Ishikawa (cell line): ENCODE data around the gene CUL4B.

ENCODE experiments used
- EP300 ChIP-seq: IDR thresholded peaks from 2 replicates; pipeline ENCODE4 v1.6.1; 2012; ENCODE audit warnings: borderline replicate concordance
- NFIC ChIP-seq: IDR thresholded peaks from 2 replicates; pipeline ENCODE4 v1.6.1; 2012
- TAF1 ChIP-seq: IDR thresholded peaks from 2 replicates; pipeline ENCODE4 v1.6.1; 2012; ENCODE audit warnings: low read depth, mild to moderate bottlenecking
- ZBTB7A ChIP-seq: IDR thresholded peaks from 2 replicates; pipeline ENCODE4 v1.6.1; 2012; ENCODE audit warnings: low read depth
- TF ChIP-seq, protein P1 (sequence below): IDR thresholded peaks from 2 replicates; pipeline ENCODE4 v1.6.1; 2012
- TF ChIP-seq, protein P2 (sequence below): IDR thresholded peaks from 2 replicates; pipeline ENCODE4 v1.6.1; 2012; ENCODE audit warnings: low read depth, mild to moderate bottlenecking

DNA sequence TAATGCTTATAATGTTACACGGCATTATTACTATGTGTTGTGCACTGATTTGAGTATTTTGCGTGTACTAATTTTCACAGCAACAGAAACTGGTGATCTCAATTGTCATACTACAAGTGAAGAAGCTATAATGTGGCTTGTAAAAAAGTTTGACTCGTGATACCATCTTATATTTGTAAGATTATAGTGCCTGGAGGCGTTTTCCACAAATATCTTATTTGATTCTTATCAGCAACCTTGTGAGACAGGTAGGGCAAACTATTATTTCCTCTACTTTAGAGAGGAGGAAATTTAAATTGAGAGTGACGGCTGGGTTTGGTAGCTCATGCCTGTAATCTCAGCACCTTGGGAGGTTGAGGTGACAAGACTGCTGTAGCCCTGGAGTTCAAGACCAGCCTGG lies 4.5 kb downstream of the CUL4B start:
- TF ChIP-seq, protein P1, sequence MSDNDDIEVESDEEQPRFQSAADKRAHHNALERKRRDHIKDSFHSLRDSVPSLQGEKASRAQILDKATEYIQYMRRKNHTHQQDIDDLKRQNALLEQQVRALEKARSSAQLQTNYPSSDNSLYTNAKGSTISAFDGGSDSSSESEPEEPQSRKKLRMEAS = no peak
- TF ChIP-seq ZBTB7A (no peak), TAF1 (no peak), EP300 (no peak), NFIC (no peak)
- TF ChIP-seq, protein P2, sequence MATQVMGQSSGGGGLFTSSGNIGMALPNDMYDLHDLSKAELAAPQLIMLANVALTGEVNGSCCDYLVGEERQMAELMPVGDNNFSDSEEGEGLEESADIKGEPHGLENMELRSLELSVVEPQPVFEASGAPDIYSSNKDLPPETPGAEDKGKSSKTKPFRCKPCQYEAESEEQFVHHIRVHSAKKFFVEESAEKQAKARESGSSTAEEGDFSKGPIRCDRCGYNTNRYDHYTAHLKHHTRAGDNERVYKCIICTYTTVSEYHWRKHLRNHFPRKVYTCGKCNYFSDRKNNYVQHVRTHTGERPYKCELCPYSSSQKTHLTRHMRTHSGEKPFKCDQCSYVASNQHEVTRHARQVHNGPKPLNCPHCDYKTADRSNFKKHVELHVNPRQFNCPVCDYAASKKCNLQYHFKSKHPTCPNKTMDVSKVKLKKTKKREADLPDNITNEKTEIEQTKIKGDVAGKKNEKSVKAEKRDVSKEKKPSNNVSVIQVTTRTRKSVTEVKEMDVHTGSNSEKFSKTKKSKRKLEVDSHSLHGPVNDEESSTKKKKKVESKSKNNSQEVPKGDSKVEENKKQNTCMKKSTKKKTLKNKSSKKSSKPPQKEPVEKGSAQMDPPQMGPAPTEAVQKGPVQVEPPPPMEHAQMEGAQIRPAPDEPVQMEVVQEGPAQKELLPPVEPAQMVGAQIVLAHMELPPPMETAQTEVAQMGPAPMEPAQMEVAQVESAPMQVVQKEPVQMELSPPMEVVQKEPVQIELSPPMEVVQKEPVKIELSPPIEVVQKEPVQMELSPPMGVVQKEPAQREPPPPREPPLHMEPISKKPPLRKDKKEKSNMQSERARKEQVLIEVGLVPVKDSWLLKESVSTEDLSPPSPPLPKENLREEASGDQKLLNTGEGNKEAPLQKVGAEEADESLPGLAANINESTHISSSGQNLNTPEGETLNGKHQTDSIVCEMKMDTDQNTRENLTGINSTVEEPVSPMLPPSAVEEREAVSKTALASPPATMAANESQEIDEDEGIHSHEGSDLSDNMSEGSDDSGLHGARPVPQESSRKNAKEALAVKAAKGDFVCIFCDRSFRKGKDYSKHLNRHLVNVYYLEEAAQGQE = no peak
